Kidney capillary endothelial cell (primary cell): ENCODE results near the gene RPL27A.
A peak's percentile ranks its signal among the peaks of the same experiment; 100 is the strongest.

Experiments
- DNase-seq: peaks from one replicate; pipeline ENCODE4 v3.0.0-alpha.2; 2018; ENCODE audit warnings: low spot score

The RPL27A gene

GRCh38 chr11:8674859-8675258, 7.7 kb upstream of the RPL27A start:
- no peak for DNase-seq

- no peak for DNase-seq
Measured at GRCh38 chr11:8676458-8676857, 6.1 kb upstream of the RPL27A start.

GRCh38 chr11:8679006-8679405, 3.6 kb upstream of the RPL27A start:
- DNase-seq = no peak

- DNase-seq = no peak
Measured at GRCh38 chr11:8681837-8682302, 722 bp upstream of the RPL27A start.

- no peak for DNase-seq
Measured at GRCh38 chr11:8683115-8683807, 669 bp downstream of the RPL27A start.

GRCh38 chr11:8684600-8685290, 2.2 kb downstream of the RPL27A start:
- no peak for DNase-seq

- no peak for DNase-seq
Measured at GRCh38 chr11:8685306-8685705, 2.7 kb downstream of the RPL27A start.

- DNase-seq = no peak
Measured at GRCh38 chr11:8685820-8686219, 3.2 kb downstream of the RPL27A start.

GRCh38 chr11:8686325-8686724, 3.7 kb downstream of the RPL27A start:
- no peak for DNase-seq

- peak; percentile 95 for DNase-seq
Measured at GRCh38 chr11:8688414-8689362, 6.1 kb downstream of the RPL27A start.

GRCh38 chr11:8689726-8690255, 7.2 kb downstream of the RPL27A start:
- DNase-seq = no peak

GRCh38 chr11:8690374-8691342, 8.1 kb downstream of the RPL27A start:
- DNase-seq = no peak

GRCh38 chr11:8691601-8692000, 9.0 kb downstream of the RPL27A start:
- DNase-seq = no peak

GRCh38 chr11:8692417-8692816, 9.8 kb downstream of the RPL27A start:
- DNase-seq = no peak

- no peak for DNase-seq
Measured at GRCh38 chr11:8693010-8693551, 10.5 kb downstream of the RPL27A start.

- no peak for DNase-seq
Measured at GRCh38 chr11:8693555-8693954, 11.0 kb downstream of the RPL27A start.

GRCh38 chr11:8694137-8694536, 11.5 kb downstream of the RPL27A start:
- DNase-seq = no peak

GRCh38 chr11:8697054-8697453, 14.5 kb downstream of the RPL27A start:
- no peak for DNase-seq

GRCh38 chr11:8698379-8698851, 15.8 kb downstream of the RPL27A start:
- no peak for DNase-seq

GRCh38 chr11:8698917-8699441, 16.4 kb downstream of the RPL27A start:
- DNase-seq = no peak
